ENCODE data around the gene SLC25A21.

- no peak for TF ChIP-seq CTCF (IDR thresholded peaks at IDR 0.05)
- TF ChIP-seq POLR2AphosphoS5 (IDR thresholded peaks at IDR 0.05) = no peak
- no peak for TF ChIP-seq POLR2A (IDR thresholded peaks at IDR 0.05)
Measured at GRCh38 chr14:37088356-37089215, 83.8 kb downstream of the SLC25A21 start.
